OCI-LY7 (cell line): ENCODE results near the gene COPB2. TPM values are rescaled to one million over a fixed set of nuclear protein-coding genes. Genes with fewer than 3 reads are reported as not detected.
"Not testable (repeated sequence)": the region's sequence is repeated elsewhere in the genome, so short reads cannot be mapped to it uniquely, and the experiment has no call there.

Source experiments
- BruUV-seq: library from RNA; stranded (reverse); fragments of 400-500 nt; replicated peaks from 2 replicates; lab custom pipeline; 2021; lab: Mats Ljungman, UMichigan
- CTCF ChIA-PET: fragments of 300-600 bp; sonication (Branson Sonifier 250); formaldehyde crosslinking; loops from one replicate; lab custom pipeline; 2022; ENCODE audit warnings: antibody characterized with exemption; ENCODE audit not compliant: unreplicated experiment; lab: Charles Lee
- POLR2A ChIA-PET: fragments of 300-600 bp; sonication (Branson Sonifier 250); formaldehyde crosslinking; loops from one replicate; lab custom pipeline; 2022; ENCODE audit warnings: antibody characterized with exemption; lab: Charles Lee
- DNase-seq: peaks from one replicate; pipeline ENCODE4 v3.0.0-alpha.2; 2015; ENCODE audit warnings: low spot score
- H2AFZ ChIP-seq: fragments of 200-600 bp; sonication (generic), shearing (Covaris generic); 2 replicates; pipeline ENCODE4 v1.6.1; 2014; ENCODE audit warnings: mild to moderate bottlenecking, antibody characterized with exemption, low read length, moderate library complexity
- H3K27ac ChIP-seq: fragments of 200-600 bp; sonication (generic); 2 replicates; pipeline ENCODE4 v1.5.1; 2014; ENCODE audit warnings: mixed run types, low read depth, mild to moderate bottlenecking, moderate library complexity, low read length, inconsistent platforms; ENCODE audit not compliant: poor library complexity, severe bottlenecking
- H3K36me3 ChIP-seq: fragments of 200-600 bp; sonication (generic); 2 replicates; pipeline ENCODE4 v1.6.1; 2014; ENCODE audit warnings: mild to moderate bottlenecking, antibody characterized with exemption, low read length, moderate library complexity, mixed read lengths; ENCODE audit not compliant: insufficient read depth
- H3K4me1 ChIP-seq: fragments of 200-600 bp; sonication (generic); 2 replicates; pipeline ENCODE4 v1.5.1; 2014; ENCODE audit warnings: mild to moderate bottlenecking, low read length; ENCODE audit not compliant: insufficient read depth, poor library complexity, severe bottlenecking
- H3K4me2 ChIP-seq: fragments of 200-600 bp; sonication (generic); 2 replicates; pipeline ENCODE4 v1.6.1; 2014; ENCODE audit warnings: mild to moderate bottlenecking, low read length
- H3K4me3 ChIP-seq: fragments of 200-600 bp; sonication (generic); 2 replicates; pipeline ENCODE4 v1.5.1; 2014; ENCODE audit warnings: mild to moderate bottlenecking, low read depth, low read length; ENCODE audit not compliant: poor library complexity, severe bottlenecking
- H3K79me2 ChIP-seq: fragments of 200-600 bp; sonication (generic); 2 replicates; pipeline ENCODE4 v1.6.1; 2016; ENCODE audit warnings: low read depth, mild to moderate bottlenecking, low read length, moderate library complexity, mixed read lengths; ENCODE audit not compliant: insufficient read depth
- H3K9me2 ChIP-seq: fragments of 200-600 bp; sonication (generic); 2 replicates; pipeline ENCODE4 v1.6.1; 2016; ENCODE audit warnings: mild to moderate bottlenecking, low read length, mixed read lengths; ENCODE audit not compliant: insufficient read depth
- H3K9me3 ChIP-seq: fragments of 200-600 bp; sonication (generic); 2 replicates; pipeline ENCODE4 v1.6.1; 2014; ENCODE audit warnings: mild to moderate bottlenecking, mixed run types, low read length, mixed read lengths
- H4K20me1 ChIP-seq: fragments of 200-600 bp; sonication (generic); 2 replicates; pipeline ENCODE4 v1.6.1; 2014; ENCODE audit warnings: mild to moderate bottlenecking, antibody characterized with exemption, low read length, moderate library complexity, mixed read lengths; ENCODE audit not compliant: insufficient read depth
- EZH2phosphoT487 ChIP-seq: fragments of 200-600 bp; sonication (generic); IDR thresholded peaks from 2 replicates; pipeline ENCODE4 v1.6.1; 2018; ENCODE audit warnings: low read depth, borderline replicate concordance, mild to moderate bottlenecking, mixed run types, antibody characterized with exemption, low read length, moderate library complexity, mixed read lengths
- intact Hi-C: fragments of 100-400 bp; cut with micrococcal nuclease; formaldehyde crosslinking; loops from one replicate; pipeline ENCODE4 v1.10.0; 2022; ENCODE audit not compliant: unreplicated experiment
- total RNA-seq, 2 experiments: library from RNA; depleted of rRNA in 1 of 2; stranded (reverse); fragments of >200 nt in 1 of 2; shearing (Covaris generic) in 1 of 2; gene quantifications; 2 replicates each; pipeline ENCODE4 v1.2.3, GENCODE V29; 2014 to 2022
- TF ChIP-seq, protein P1 (sequence below): fragments of 200-600 bp; sonication (generic); conservative IDR thresholded peaks from 2 replicates; pipeline ENCODE4 v1.5.1; 2014; ENCODE audit warnings: mild to moderate bottlenecking, antibody characterized with exemption, low read length, moderate library complexity, mixed read lengths

COPB2 gene
- total RNA-seq, 2 experiments from 2014 or later, result 67.9 to 106 TPM

DNA sequence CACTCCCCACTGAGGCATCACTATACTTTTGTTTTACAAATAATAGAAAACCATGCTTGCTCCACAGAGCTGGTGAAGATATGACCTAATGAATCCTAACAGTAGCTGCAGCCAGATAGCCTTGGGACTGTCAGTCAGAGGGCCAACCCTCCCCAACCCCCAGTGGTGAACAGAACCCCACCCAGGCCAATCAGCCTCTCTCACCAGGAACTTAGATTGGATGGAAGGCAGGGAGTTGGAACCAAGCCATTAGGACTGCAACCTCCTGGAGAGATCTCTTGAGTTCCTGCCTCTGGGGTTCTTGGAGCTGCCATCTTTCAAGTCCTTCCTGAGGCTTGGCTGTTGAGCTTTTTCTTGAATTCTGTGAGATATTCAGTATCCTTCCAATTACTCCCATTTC is 48.7 kb downstream of the COPB2 start:
- Histone ChIP-seq H2AFZ (no peak overlapping the region), H3K36me3 (no peaks in the 10 kb centered on the region), H3K27ac (no peak overlapping the region), H4K20me1 (peaks cover 8% of the 10 kb centered on the region; the same call in 1 of the 2 replicates), H3K79me2 (peaks cover 18% of the 10 kb centered on the region), H3K4me3 (no peak overlapping the region), H3K9me2 (no peaks in the 10 kb centered on the region), H3K4me1 (peaks cover 13% of the 10 kb centered on the region), H3K9me3 (no peaks in the 10 kb centered on the region; the same call in 1 of the 2 replicates), H3K4me2 (no peak overlapping the region)
- ChIA-PET POLR2A (interaction anchor here (0.7 kb wide), 1 partner anchor 315 kb away, joined by 4 read pairs; no protein-coding TSS in a partner anchor), CTCF (interaction anchor here (0.5 to 0.8 kb wide), 2 partner anchors 12 to 809 kb away, joined by 3 to 4 read pairs; no protein-coding TSS in a partner anchor)
- intact Hi-C loops, result loop anchor here (10.0 kb wide), 1 partner anchor 1166 kb away; the partner anchor contains the start of gene DBR1
- no TSS peak for BruUV-seq
- TF ChIP-seq, protein P1, sequence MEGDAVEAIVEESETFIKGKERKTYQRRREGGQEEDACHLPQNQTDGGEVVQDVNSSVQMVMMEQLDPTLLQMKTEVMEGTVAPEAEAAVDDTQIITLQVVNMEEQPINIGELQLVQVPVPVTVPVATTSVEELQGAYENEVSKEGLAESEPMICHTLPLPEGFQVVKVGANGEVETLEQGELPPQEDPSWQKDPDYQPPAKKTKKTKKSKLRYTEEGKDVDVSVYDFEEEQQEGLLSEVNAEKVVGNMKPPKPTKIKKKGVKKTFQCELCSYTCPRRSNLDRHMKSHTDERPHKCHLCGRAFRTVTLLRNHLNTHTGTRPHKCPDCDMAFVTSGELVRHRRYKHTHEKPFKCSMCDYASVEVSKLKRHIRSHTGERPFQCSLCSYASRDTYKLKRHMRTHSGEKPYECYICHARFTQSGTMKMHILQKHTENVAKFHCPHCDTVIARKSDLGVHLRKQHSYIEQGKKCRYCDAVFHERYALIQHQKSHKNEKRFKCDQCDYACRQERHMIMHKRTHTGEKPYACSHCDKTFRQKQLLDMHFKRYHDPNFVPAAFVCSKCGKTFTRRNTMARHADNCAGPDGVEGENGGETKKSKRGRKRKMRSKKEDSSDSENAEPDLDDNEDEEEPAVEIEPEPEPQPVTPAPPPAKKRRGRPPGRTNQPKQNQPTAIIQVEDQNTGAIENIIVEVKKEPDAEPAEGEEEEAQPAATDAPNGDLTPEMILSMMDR, result no peak
- TF ChIP-seq EZH2phosphoT487, result no peak
- no peak for DNase-seq

DNA sequence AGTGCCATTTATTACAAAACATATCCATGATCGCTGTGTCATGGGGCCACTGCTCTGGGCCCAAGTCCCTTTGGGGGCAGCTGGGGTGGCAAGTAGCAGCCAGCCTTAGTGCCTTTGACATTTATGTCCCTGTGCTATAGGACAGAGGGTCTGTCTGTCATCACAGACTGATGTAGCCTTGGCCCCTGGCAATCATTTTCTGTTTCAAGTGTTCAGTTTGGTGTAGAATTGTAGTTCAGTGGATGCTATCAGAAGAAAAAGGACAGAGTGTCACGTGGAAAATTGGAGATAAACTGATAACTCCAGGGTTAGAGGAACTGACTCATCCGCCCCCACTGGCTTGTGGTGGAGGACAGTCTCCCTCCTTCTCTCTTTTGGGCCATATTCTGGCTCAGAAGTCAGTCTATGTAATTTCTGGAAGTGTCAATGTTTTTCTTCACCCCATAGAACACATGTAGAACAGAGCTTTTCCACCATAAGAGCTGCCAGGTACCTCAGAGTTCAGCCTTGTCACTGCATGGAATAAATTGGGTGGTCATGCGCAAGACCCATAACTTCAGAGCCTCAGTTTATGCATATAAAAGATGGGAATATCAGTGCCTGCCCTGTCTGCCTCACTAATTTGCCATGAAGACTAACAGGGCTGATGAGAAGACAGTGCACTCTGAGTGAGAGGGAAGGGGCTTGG is 50.1 kb downstream of the COPB2 start:
- CTCF ChIA-PET, result no interaction called here
- H3K9me2 ChIP-seq, result no peaks in the 10 kb centered on the region
- no peak for DNase-seq
- H3K4me3 ChIP-seq, result no peak overlapping the region
- no peak overlapping the region for H3K27ac ChIP-seq
- BruUV-seq, result no TSS peak
- H4K20me1 ChIP-seq, result peaks cover 2% of the 10 kb centered on the region; the same call in 1 of the 2 replicates
- intact Hi-C loops, result no loop called here
- H3K79me2 ChIP-seq, result peaks cover 4% of the 10 kb centered on the region
- POLR2A ChIA-PET, result interaction anchor here (0.5 kb wide), 1 partner anchor 1971 kb away, joined by 3 read pairs; no protein-coding TSS in a partner anchor
- no peak overlapping the region for H3K4me2 ChIP-seq
- H3K4me1 ChIP-seq, result no peaks in the 10 kb centered on the region
- H2AFZ ChIP-seq, result no peak overlapping the region
- H3K36me3 ChIP-seq, result no peaks in the 10 kb centered on the region
- no peaks in the 10 kb centered on the region; the same call in 1 of the 2 replicates for H3K9me3 ChIP-seq
- TF ChIP-seq EZH2phosphoT487, result no peak
- TF ChIP-seq, protein P1, result no peak

DNA sequence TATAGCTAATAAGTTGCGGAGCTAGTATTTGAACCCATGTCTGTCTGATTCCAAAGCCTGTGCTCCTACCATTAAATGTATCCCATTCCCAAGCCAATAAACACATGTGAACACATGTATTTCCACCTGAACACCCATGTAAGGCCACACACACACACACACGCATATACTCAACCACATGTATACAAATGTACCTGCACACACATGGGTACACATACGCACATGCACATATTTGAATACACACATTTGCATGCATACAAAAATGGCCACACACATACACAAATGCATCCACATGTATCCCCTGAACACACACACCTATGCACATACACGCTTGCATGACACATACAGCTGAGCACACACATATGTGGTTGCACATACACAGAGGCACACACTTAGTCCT is 51.0 kb downstream of the COPB2 start:
- no peak for TF ChIP-seq EZH2phosphoT487
- TF ChIP-seq, protein P1, result no peak
- H3K27ac ChIP-seq, result no peak overlapping the region
- no TSS peak for BruUV-seq
- no peaks in the 10 kb centered on the region for H3K79me2 ChIP-seq
- intact Hi-C loops, result no loop called here
- H3K36me3 ChIP-seq, result no peaks in the 10 kb centered on the region
- H3K4me2 ChIP-seq, result no peak overlapping the region
- H4K20me1 ChIP-seq, result no peaks in the 10 kb centered on the region
- no peak overlapping the region for H3K4me3 ChIP-seq
- no peaks in the 10 kb centered on the region; the same call in 1 of the 2 replicates for H3K9me3 ChIP-seq
- no peak overlapping the region for H2AFZ ChIP-seq
- no peak for DNase-seq
- no peaks in the 10 kb centered on the region for H3K9me2 ChIP-seq
- CTCF ChIA-PET, result no interaction called here
- no peaks in the 10 kb centered on the region for H3K4me1 ChIP-seq
- POLR2A ChIA-PET, result no interaction called here

DNA sequence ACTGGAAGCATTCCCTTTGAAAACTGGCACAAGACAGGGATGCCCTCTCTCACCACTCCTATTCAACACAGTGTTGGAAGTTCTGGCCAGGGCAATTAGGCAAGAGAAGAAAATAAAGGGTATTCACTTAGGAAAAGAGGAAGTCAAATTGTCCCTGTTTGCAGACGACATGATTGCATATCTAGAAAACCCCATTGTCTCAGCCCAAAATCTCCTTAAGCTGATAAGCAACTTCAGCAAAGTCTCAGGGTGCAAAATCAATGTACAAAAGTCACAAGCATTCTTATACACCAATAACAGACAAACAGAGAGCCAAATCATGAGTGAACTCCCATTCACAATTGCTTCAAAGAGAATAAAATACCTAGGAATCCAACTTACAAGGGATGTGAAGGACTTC is 54.8 kb downstream of the COPB2 start:
- H3K9me2 ChIP-seq, intact Hi-C loops, H3K36me3 ChIP-seq, DNase-seq, H4K20me1 ChIP-seq, POLR2A ChIA-PET, H3K4me2 ChIP-seq, H3K79me2 ChIP-seq, H2AFZ ChIP-seq, BruUV-seq, H3K4me1 ChIP-seq, H3K9me3 ChIP-seq, H3K27ac ChIP-seq, H3K4me3 ChIP-seq, CTCF ChIA-PET: not testable (repeated sequence)
